Left ventricle myocardium superior (tissue), 1 donor: Measurements from ENCODE around the gene SCD5. TPM values are rescaled to one million over a fixed set of nuclear protein-coding genes. Genes with fewer than 3 reads are reported as not detected.
A peak's percentile ranks its signal among the peaks of the same experiment; 100 is the strongest.

ENCODE experiments used
- ATAC-seq: fragments of 200-7000 bp; cut with Tn5 transposase; one replicate; pipeline ENCODE4 v1.9.1; 2020; ENCODE audit warnings: mild to moderate bottlenecking, moderate library complexity
- DNase-seq: peaks from one replicate; pipeline ENCODE4 v3.0.0-alpha.2; 2020
- intact Hi-C: fragments of 100-400 bp; cut with micrococcal nuclease; formaldehyde crosslinking; loops from one replicate; pipeline ENCODE4 v1.11.0; 2022
- total RNA-seq: library from RNA; stranded (reverse); fragmentation: NEBNext Ultra II Directional; extraction: Animal tissue kit (Norgen Biotek cat#: 25700); gene quantifications from one replicate; pipeline ENCODE4 v1.2.1, GENCODE V29; 2021
- donor health status: DM: no; HTN: yes; CAD: no; lungs with severe emphysema.

The SCD5 gene
- total RNA-seq, 1 donor from 2014 or later = 2.7 TPM

- no peak for DNase-seq
- ATAC-seq = no peak
- intact Hi-C loops = no loop called here
These were observed 120.5 kb downstream of the SCD5 start for GRCh38 chr4:82678051-82678450.

- intact Hi-C loops = no loop called here
- ATAC-seq (no peak), DNase-seq (no peak)
These were observed 121.3 kb downstream of the SCD5 start for GRCh38 chr4:82677327-82677726.

GRCh38 chr4:82667761-82668480 lies 130.7 kb downstream of the SCD5 start:
- ATAC-seq = no peak
- intact Hi-C loops = no loop called here
- DNase-seq = no peak

GRCh38 chr4:82666970-82667665 lies 131.5 kb downstream of the SCD5 start:
- DNase-seq (no peak), ATAC-seq (no peak)
- intact Hi-C loops = no loop called here

- intact Hi-C loops = no loop called here
- DNase-seq = no peak
- no peak for ATAC-seq
These were observed 137.2 kb downstream of the SCD5 start for GRCh38 chr4:82661181-82661992.

GRCh38 chr4:82652062-82652461 lies 146.5 kb downstream of the SCD5 start:
- intact Hi-C loops = no loop called here
- no peak for ATAC-seq
- DNase-seq = no peak

- intact Hi-C loops = no loop called here
- ATAC-seq (no peak), DNase-seq (no peak)
These were observed 147.7 kb downstream of the SCD5 start for GRCh38 chr4:82650868-82651267.

- intact Hi-C loops = no loop called here
- ATAC-seq (no peak), DNase-seq (no peak)
These were observed 150.2 kb downstream of the SCD5 start for GRCh38 chr4:82648356-82648755.

GRCh38 chr4:82645936-82646565 lies 152.5 kb downstream of the SCD5 start:
- intact Hi-C loops = no loop called here
- DNase-seq (no peak), ATAC-seq (no peak)

GRCh38 chr4:82644734-82645126 lies 153.9 kb downstream of the SCD5 start:
- ATAC-seq (no peak), DNase-seq (no peak)
- intact Hi-C loops = no loop called here

GRCh38 chr4:82643994-82644733 lies 154.4 kb downstream of the SCD5 start:
- no peak for ATAC-seq
- intact Hi-C loops = no loop called here

GRCh38 chr4:82642331-82642730 lies 156.3 kb downstream of the SCD5 start:
- DNase-seq = no peak
- intact Hi-C loops = no loop called here
- no peak for ATAC-seq

More at GRCh38 chr4:82643994-82644733, 154.4 kb downstream of the SCD5 start:
- no peak for DNase-seq

- ATAC-seq = no peak
- intact Hi-C loops = no loop called here
These were observed 158.1 kb downstream of the SCD5 start for GRCh38 chr4:82640540-82640939.

GRCh38 chr4:82639971-82640370 lies 158.6 kb downstream of the SCD5 start:
- ATAC-seq (peak; percentile 48), DNase-seq (no peak)
- intact Hi-C loops = no loop called here

More at GRCh38 chr4:82640540-82640939, 158.1 kb downstream of the SCD5 start:
- no peak for DNase-seq

- intact Hi-C loops = no loop called here
These were observed 160.1 kb downstream of the SCD5 start for GRCh38 chr4:82638479-82638878.

GRCh38 chr4:82630079-82630478 lies 168.5 kb downstream of the SCD5 start:
- intact Hi-C loops = no loop called here
- ATAC-seq = no peak
- no peak for DNase-seq

More at GRCh38 chr4:82638479-82638878, 160.1 kb downstream of the SCD5 start:
- ATAC-seq = no peak
- DNase-seq = no peak

- ATAC-seq (no peak), DNase-seq (no peak)
- intact Hi-C loops = no loop called here
These were observed 169.2 kb downstream of the SCD5 start for GRCh38 chr4:82629238-82630000.

GRCh38 chr4:82626251-82626868 lies 172.2 kb downstream of the SCD5 start:
- intact Hi-C loops = no loop called here
- peak; percentile 75 for ATAC-seq
- DNase-seq = no peak
